ENCODE results near the gene LMAN2L.
A peak's percentile ranks its signal among the peaks of the same experiment; 100 is the strongest.

LMAN2L gene

GRCh38 chr2:96739633-96740428, at the start of gene LMAN2L:
Gene LMAN2L (minus strand): TSS chr2:96740064. CDS start chr2:96740040, 24 bp downstream.
- peak; percentile 97 for DNase-seq

- no peak for DNase-seq
These were observed 49.4 kb upstream of the LMAN2L start for GRCh38 chr2:96789245-96789617.

- no peak for DNase-seq
These were observed 48.8 kb upstream of the LMAN2L start for GRCh38 chr2:96788442-96789244.

GRCh38 chr2:96787411-96787810, 47.5 kb upstream of the LMAN2L start:
- no peak for DNase-seq

GRCh38 chr2:96783388-96783787, 43.5 kb upstream of the LMAN2L start:
- no peak for DNase-seq

GRCh38 chr2:96775160-96775559, 35.3 kb upstream of the LMAN2L start:
- no peak for DNase-seq

GRCh38 chr2:96773922-96774321, 34.1 kb upstream of the LMAN2L start:
- DNase-seq = peak; percentile 53

GRCh38 chr2:96772903-96773671, 33.2 kb upstream of the LMAN2L start:
- no peak for DNase-seq

- DNase-seq = peak; percentile 53
These were observed 32.1 kb upstream of the LMAN2L start for GRCh38 chr2:96771796-96772618.

- no peak for DNase-seq
These were observed 30.8 kb upstream of the LMAN2L start for GRCh38 chr2:96770442-96771202.

- DNase-seq = no peak
These were observed 29.9 kb upstream of the LMAN2L start for GRCh38 chr2:96769814-96770213.

- DNase-seq = no peak
These were observed 28.3 kb upstream of the LMAN2L start for GRCh38 chr2:96768083-96768561.

GRCh38 chr2:96767135-96767871, 27.4 kb upstream of the LMAN2L start:
- DNase-seq = no peak

GRCh38 chr2:96764253-96764637, 24.4 kb upstream of the LMAN2L start:
- no peak for DNase-seq

- DNase-seq = no peak
These were observed 23.8 kb upstream of the LMAN2L start for GRCh38 chr2:96763511-96764252.

- DNase-seq = no peak
These were observed 22.9 kb upstream of the LMAN2L start for GRCh38 chr2:96762529-96763311.

- DNase-seq = no peak
These were observed 21.3 kb upstream of the LMAN2L start for GRCh38 chr2:96760986-96761832.

Measured in DMS153 (cell line).